Brain microvascular endothelial cell (primary cell): ENCODE measurements around the gene MACROH2A2.

Experiments
- DNase-seq: peaks from one replicate; pipeline ENCODE4 v3.0.0-alpha.2; 2020
- H3K27ac ChIP-seq: fragments of 250-450 bp; sonication (Bioruptor Pico); 2 replicates; pipeline ENCODE4 v1.5.1; 2020; ENCODE audit warnings: mild to moderate bottlenecking, moderate library complexity
- H3K27me3 ChIP-seq: fragments of 250-450 bp; sonication (Bioruptor Pico); replicated peaks from 2 replicates; pipeline ENCODE4 v1.5.1; 2020; ENCODE audit warnings: mild to moderate bottlenecking
- H3K36me3 ChIP-seq: fragments of 250-450 bp; sonication (Bioruptor Pico); replicated peaks from 2 replicates; pipeline ENCODE4 v1.5.1; 2020; ENCODE audit warnings: mild to moderate bottlenecking
- H3K4me3 ChIP-seq: 2 replicates; pipeline ENCODE4 v1.5.1; 2011; ENCODE audit warnings: low read depth, mild to moderate bottlenecking, control low read depth, low read length, moderate library complexity
- in situ Hi-C: cut with HindIII; loops from 2 replicates; pipeline ENCODE4 v1.10.0; 2017; ENCODE audit warnings: low sequenced_read_pairs, low pct_ligation_motif_present
- TF ChIP-seq, protein P1 (sequence below): IDR thresholded peaks from 2 replicates; pipeline ENCODE4 v1.5.1; 2011; ENCODE audit warnings: low read depth, mild to moderate bottlenecking, moderate library complexity, low read length, control low read depth, inconsistent platforms; ENCODE audit errors: missing control alignments

MACROH2A2 gene

DNA sequence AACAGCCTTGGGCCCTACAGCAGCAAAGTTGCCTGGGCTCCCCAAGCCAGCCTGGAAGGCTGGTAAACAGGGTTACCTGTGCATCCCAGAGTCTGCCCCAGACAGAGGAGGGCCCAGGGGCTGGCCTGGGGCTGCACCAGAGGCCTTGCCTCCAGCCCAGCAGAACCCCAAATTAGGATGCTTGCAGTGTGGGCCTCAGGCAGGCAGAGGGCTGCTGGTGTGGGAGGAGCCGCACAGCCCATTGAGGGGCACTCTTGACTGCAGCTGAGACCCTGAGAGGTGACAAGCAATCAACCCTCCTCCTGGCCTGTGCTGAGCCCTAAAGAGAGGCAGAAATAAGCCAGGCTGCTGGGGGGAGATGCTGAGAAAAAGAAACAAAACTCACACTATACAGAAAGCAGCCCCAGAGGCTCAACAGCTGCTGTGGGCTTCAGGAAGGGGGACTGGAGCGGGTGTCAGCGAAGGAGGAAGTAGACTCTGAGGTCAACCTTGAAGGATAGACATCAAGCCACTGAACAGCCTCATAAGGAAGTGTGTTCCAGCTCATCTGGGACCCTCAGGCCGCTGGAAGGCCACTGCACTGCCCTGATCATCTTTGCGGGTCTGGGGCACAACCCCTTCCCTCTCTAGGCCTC lies 73.4 kb downstream of the MACROH2A2 start:
- no peak for DNase-seq
- Histone ChIP-seq H3K36me3 (no peaks in the 10 kb centered on the region), H3K4me3 (no peak overlapping the region), H3K27me3 (no peaks in the 10 kb centered on the region), H3K27ac (no peak overlapping the region)
- in situ Hi-C loops, result no loop called here
- TF ChIP-seq, protein P1, sequence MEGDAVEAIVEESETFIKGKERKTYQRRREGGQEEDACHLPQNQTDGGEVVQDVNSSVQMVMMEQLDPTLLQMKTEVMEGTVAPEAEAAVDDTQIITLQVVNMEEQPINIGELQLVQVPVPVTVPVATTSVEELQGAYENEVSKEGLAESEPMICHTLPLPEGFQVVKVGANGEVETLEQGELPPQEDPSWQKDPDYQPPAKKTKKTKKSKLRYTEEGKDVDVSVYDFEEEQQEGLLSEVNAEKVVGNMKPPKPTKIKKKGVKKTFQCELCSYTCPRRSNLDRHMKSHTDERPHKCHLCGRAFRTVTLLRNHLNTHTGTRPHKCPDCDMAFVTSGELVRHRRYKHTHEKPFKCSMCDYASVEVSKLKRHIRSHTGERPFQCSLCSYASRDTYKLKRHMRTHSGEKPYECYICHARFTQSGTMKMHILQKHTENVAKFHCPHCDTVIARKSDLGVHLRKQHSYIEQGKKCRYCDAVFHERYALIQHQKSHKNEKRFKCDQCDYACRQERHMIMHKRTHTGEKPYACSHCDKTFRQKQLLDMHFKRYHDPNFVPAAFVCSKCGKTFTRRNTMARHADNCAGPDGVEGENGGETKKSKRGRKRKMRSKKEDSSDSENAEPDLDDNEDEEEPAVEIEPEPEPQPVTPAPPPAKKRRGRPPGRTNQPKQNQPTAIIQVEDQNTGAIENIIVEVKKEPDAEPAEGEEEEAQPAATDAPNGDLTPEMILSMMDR, result no peak

DNA sequence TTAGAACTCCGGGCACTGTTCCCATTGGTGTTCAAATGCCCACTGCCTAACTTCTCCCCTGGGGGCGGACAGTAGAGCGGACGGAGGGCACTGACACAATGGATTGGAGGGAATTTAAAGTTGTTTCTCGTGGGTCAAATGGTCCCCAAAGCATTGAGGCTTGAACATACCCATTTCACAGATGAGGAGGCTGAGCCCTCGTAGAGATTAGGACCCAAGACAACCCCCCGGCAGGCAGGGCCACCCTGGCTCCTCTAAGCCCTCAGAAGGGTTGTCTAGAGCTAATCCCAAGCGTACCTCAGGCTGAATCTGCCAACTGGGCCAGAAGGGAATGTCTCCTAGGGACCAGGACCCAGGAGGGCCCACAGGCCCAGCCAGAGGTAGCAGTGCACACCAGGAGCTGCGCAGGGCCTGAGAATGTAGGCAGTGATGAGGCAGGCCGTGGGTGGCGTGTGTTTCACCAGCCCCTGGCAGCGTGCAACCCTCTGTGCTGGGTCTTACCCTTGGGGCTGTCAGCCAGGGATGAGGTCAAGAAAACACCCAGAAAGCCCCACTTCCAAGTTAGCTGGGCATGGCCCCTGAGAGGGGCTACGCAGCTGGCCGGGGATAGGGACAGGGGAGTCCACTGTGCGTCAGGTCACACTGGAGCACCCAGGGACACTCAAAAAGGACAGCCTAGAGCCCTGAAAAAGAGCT lies 74.2 kb downstream of the MACROH2A2 start:
- Histone ChIP-seq H3K27ac (no peak overlapping the region), H3K27me3 (no peaks in the 10 kb centered on the region), H3K4me3 (no peak overlapping the region), H3K36me3 (no peaks in the 10 kb centered on the region)
- TF ChIP-seq, protein P1, result no peak
- in situ Hi-C loops, result no loop called here
- DNase-seq, result no peak

DNA sequence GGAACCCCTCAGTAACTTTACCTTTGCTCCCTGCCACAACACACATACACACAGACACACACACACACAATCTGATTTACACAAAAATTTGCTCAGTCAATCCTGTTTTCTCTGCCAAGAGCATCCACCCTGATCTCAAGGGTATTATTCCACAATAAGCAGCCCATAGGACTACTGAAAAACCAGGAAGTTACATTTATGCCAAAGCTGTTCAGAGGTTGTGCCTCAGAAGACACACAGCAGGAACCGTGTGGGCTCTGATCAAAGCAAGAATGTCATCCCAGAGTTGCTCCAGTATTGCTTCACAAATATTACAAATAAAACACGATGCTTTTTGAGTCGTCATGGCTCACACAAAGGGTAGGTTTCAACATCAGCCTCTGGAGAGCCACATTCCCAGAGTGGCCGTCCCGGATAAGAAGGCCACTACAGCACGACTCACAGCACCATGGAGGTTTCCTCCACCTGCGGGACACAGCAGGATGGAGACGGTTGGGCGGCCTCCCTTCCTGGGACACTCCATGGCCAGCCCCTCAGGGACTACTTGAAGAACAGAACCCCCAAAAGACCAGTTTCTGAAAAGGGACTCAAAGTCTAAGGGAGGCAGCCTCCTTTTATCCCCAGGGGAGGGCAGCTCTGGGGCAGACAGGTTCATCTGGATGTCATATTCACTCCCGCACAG lies 78.4 kb downstream of the MACROH2A2 start:
- in situ Hi-C loops, result no loop called here
- TF ChIP-seq, protein P1, result no peak
- peak; percentile 14 for DNase-seq
- H3K4me3 ChIP-seq, result no peak overlapping the region
- no peak overlapping the region for H3K27ac ChIP-seq
- no peaks in the 10 kb centered on the region for H3K36me3 ChIP-seq
- no peaks in the 10 kb centered on the region for H3K27me3 ChIP-seq

DNA sequence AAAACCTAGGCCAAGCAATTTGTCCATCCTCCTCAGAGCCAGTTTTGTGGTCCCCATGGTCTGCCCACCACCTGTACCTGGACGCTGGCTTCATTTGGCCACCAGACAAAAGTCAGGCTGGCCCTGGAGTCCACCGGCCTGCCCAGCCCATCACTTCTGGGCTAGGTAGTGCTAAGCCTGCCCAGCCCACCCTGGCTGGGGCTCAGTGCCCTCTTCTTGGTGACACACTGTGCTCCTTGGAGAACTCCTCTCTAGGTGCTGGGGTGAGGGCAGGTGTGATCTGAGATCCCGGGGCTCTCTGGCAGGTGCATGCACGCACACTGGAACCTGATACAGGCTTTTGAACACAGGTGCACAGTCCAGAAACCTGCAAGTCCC lies 78.9 kb downstream of the MACROH2A2 start:
- no peak for DNase-seq
- H3K36me3 ChIP-seq, result no peaks in the 10 kb centered on the region
- no peak overlapping the region for H3K27ac ChIP-seq
- TF ChIP-seq, protein P1, result no peak
- no peak overlapping the region for H3K4me3 ChIP-seq
- in situ Hi-C loops, result no loop called here
- no peaks in the 10 kb centered on the region for H3K27me3 ChIP-seq

DNA sequence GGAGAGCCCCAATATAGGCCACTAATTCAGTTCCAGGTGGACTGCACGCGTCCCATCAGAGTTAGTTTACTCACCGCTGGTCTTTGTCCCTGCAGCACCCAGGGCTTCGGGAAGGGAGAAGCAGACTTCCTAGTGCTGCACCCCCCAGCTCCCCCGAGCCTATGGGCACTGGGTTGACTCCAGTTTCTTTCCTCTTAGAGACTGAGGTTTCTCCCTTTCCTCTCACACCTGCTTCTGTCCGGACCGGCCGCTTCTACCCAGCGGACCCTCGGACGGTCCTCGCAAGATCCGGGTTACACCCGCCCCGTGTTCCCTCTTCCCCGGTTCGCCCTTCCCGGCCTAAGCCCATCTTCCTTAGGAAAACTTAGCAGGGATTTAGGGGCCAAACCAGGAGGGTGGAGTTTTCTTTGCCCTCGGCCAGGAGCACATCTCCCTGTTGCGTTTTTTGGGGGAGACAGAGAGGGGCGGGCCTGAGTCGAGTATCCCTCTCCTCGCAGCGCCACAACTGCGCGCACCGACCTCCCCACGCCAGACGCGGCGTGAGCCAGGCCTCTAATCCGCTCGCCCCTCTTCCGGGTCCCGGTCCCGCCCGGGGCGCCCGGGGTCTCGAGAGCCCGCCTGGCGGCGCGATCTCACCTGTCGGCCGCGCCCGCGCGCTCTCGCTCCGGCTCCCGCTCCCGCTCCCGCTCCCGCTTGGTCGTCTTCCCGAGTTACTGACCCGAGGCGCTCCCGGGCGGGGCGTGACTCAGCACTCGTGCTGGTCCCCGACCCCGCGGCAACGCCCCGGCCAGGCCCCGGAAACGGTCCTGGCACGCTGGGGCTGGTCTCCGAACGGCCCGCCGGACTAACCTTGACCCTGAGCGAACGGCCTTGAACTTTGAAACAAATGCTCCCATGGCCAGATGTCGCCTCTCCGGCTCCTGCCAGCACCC lies 79.7 kb downstream of the MACROH2A2 start, which contains the start of gene AIFM2:
AIFM2 (minus strand) TSS at position 728 of the 932 bp plus-strand sequence. CDS start 8,741 bp downstream, outside the sequence.
- TF ChIP-seq, protein P1, result no peak
- Histone ChIP-seq H3K27me3 (no peaks in the 10 kb centered on the region), H3K36me3 (no peaks in the 10 kb centered on the region), H3K27ac (peak within 1 kb of the TSS; percentile 21), H3K4me3 (peak within 1 kb of the TSS; percentile 65)
- DNase-seq, result peak; percentile 40
- in situ Hi-C loops, result no loop called here
